Embryonic facial prominence (tissue), 1 donor: ENCODE measurements around the gene FPR2.
"Not testable (repeated sequence)": the region's sequence is repeated elsewhere in the genome, so short reads cannot be mapped to it uniquely, and the experiment has no call there.

Experiments
- DNase-seq: peaks from one replicate; pipeline ENCODE4 v3.0.0-alpha.2; 2016; ENCODE audit errors: extremely low spot score

FPR2 gene

DNA sequence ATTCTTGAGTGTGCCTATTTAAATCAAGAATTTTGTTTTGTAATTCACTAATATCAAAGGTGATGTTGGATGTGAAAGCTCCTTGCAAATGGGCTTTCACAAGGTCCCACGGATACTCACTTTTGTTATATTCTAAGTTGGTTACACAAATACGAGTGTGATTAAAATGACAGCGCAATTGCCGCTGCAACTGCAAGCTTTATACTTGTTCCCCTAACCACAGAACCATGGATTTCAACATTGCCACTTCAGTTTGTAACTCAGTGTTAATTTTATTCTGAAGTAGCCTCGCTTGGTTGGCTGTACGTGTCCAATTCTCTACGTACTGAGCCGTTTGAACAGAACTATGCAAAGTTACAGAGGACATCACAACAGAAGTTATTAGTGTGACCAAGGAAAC is 44.4 kb downstream of the FPR2 start:
- DNase-seq: not testable (repeated sequence)

DNA sequence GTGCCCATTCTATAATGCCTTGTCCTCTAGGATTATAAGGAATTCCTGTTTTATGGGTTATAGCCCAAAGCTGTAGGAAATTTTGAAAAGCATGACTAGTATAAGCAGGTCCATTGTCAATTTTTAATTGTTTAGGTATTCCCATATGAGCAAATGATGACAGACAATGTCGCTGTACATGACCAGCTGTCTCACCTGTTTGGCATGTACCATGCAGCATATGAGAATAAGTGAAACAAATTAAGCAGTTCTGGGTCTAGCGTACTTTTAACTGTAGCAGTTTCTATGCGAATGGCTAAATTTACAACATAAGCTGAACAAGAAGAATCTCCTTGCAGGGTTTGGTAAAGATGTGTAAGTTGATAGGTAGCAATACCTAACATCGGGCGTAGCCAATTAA is 45.6 kb downstream of the FPR2 start:
- DNase-seq: not testable (repeated sequence)

- DNase-seq: no peak
These were observed 46.2 kb downstream of the FPR2 start for GRCh38 chr19:51807111-51807701.

DNA sequence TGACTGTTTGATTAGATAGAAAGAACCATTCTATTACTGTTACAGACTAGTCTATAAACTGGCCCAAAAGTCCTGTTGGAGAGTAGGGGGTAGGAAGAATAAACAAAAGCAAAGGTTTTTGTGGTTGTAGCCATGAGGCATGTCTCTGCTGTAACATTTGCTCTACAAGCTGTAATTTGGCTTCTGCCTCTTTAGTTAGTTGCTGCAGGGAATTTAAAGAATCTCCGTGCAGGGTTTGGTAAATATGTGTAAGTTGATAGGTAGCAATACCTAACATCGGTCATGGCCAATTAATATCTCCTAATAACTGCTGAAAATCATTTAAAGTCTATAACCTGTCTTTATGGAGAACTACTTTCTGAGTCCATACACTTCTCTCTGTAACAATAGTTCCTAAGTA is 46.9 kb downstream of the FPR2 start:
- DNase-seq: no peak

DNA sequence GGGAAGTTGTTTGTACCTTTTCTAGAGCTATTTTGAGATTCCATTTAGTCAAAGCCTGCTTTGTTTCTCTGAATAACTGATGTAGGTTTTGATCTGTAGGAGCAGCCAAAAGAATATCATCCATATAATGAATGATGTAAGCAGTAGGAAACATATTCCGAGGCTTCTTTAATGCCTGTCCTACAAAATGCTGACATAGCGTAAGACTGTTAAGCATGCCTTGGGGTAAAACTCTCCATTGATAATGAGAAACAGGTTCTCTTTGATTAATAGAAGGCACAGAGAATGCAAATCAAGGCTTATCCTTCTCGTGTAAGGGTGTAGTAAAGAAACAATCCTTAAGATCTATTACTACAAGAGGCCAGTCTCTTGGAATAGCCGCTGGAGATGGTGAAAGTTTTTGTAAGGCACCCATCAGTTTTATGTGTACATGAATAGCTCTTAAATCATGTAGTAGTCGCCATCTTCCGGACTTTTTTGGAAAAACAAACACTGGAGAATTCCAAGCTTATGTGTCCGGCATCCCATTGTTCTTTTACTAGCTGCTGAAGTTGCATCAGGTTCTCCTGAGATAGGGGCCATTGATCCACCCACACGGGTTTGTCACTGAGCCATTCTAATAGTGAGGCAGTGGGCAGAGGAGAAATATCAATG is 47.5 kb downstream of the FPR2 start:
- DNase-seq: no peak

- no peak for DNase-seq
These were observed 48.8 kb downstream of the FPR2 start for GRCh38 chr19:51809787-51810186.

- DNase-seq: no peak
These were observed 49.2 kb downstream of the FPR2 start for GRCh38 chr19:51810223-51810622.

GRCh38 chr19:51811344-51811743 is 50.4 kb downstream of the FPR2 start:
- DNase-seq: no peak

- DNase-seq: no peak
These were observed 54.1 kb downstream of the FPR2 start for GRCh38 chr19:51815043-51815442.

DNA sequence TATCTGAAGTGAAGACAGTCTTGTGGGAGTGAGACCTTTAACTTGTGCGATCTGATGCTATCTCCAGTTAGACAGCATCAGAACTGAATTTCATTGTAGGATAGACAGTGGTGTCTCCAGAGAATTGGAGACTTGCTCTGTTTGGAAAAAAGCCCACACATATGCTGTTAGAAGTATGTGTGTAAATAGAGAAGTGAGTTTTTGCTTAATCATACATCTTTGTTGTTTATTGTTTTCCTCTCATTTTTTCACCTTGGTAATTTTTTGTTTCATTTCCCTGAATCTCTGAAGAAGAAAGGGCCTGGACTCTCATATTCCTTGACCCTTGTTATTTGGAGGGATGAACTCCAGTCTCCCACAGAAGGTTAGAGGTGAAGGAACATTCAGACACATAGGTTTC is 55.7 kb downstream of the FPR2 start:
- DNase-seq: no peak

DNA sequence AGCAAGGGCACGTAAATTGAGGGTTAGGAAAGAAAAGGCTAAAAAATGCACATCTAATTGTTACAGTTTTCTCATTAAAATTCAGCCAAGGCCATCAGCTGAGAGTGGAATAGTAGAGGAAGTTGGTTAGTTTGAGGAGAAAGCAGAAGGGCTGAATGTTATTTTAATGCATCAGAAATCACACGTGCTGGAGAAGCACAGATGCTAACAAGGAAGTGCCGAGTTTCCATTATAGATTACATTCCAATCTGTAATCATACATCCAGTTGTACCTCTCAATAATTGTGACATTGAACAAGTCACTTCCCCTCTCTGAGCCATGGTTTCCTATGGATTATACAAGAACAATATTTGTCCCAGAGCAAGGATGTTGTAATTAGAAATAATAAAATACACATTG is 59.0 kb downstream of the FPR2 start:
- no peak for DNase-seq
